HepG2 (cell line): Measurements from ENCODE around the gene RASGRP4. TPM values are rescaled to one million over a fixed set of nuclear protein-coding genes. Genes with fewer than 3 reads are reported as not detected.

Source experiments
- ATAC-seq: fragments of 200-7000 bp; cut with Tn5 transposase; 3 replicates; pipeline ENCODE4 v1.9.1; 2020; ENCODE audit warnings: mild to moderate bottlenecking, moderate library complexity
- BruUV-seq: library from RNA; stranded (reverse); fragments of 400-500 nt; replicated peaks from 2 replicates; lab custom pipeline; 2021; lab: Mats Ljungman, UMichigan
- CTCF ChIA-PET: fragments of 300-600 bp; formaldehyde crosslinking; extraction: SDS; loops from one replicate; lab custom pipeline; 2021; ENCODE audit warnings: low total read pairs, inconsistent platforms, low intra/inter-chr PET ratio; lab: Yijun Ruan, JAX
- POLR2A ChIA-PET: fragments of 350-600 bp; sonication (Branson Sonifier 250); formaldehyde crosslinking; loops from one replicate; lab custom pipeline; 2020; ENCODE audit warnings: antibody characterized with exemption, inconsistent platforms; lab: Yijun Ruan, JAX
- DNase-seq: peaks from one replicate; pipeline ENCODE4 v3.0.0-alpha.2; 2015; ENCODE audit warnings: low spot score
- FAIRE-seq: peaks from 3 replicates; lab custom pipeline; 2011; peaks lifted over from hg19 to GRCh38; lab: Jason Lieb, UNC
- H2AFZ ChIP-seq: one replicate; pipeline ENCODE4 v1.6.1; 2011; ENCODE audit warnings: low read length, inconsistent platforms
- H3K27ac ChIP-seq: fragments of 300-600 bp; 3 replicates; pipeline ENCODE4 v1.8.0; 2011; ENCODE audit warnings: mixed run types, mild to moderate bottlenecking, mixed read lengths, low read length, inconsistent platforms; ENCODE audit not compliant: insufficient read depth; ENCODE audit errors: extremely low read length
- H3K27me3 ChIP-seq, 2 experiments: fragments of 200-600 bp in 1 of 2; 2 replicates in 1 of 2; 3 replicates in 1 of 2; pipeline versions ENCODE4 v1.6.0 to v1.8.0; 2011; ENCODE audit warnings: low read length in 2 of 2, mild to moderate bottlenecking in 2 of 2, moderate library complexity in 2 of 2, inconsistent platforms in 1 of 2; ENCODE audit not compliant: insufficient read depth in 2 of 2, control insufficient read depth in 1 of 2
- H3K36me3 ChIP-seq, 2 experiments: fragments of 200-600 bp in 1 of 2; replicated peaks in 1 of 2; 2 replicates in 1 of 2; 3 replicates in 1 of 2; pipeline versions ENCODE4 v1.5.1 to v1.8.0; 2011; ENCODE audit warnings: low read length in 2 of 2, inconsistent platforms in 1 of 2; ENCODE audit not compliant: insufficient read depth in 2 of 2, control insufficient read depth in 1 of 2
- H3K4me1 ChIP-seq: 2 replicates; pipeline ENCODE4 v1.5.1; 2012; ENCODE audit warnings: low read length, inconsistent platforms; ENCODE audit not compliant: insufficient read depth
- H3K4me2 ChIP-seq: 2 replicates; pipeline ENCODE4 v1.6.0; 2011; ENCODE audit warnings: low read depth, low read length, inconsistent platforms
- H3K4me3 ChIP-seq, 3 experiments: fragments of 200-600 bp in 1 of 3; sonication (generic), shearing (Covaris generic) in 1 of 3; replicated peaks in 1 of 3; 2 replicates each; pipeline ENCODE4 v1.5.1; 2011 to 2016; ENCODE audit warnings: low read length in 3 of 3, inconsistent platforms in 2 of 3, low read depth in 2 of 3, mild to moderate bottlenecking in 2 of 3, control low read depth in 1 of 3, mixed read lengths in 1 of 3; ENCODE audit not compliant: insufficient read depth in 1 of 3
- H3K79me2 ChIP-seq: one replicate; pipeline ENCODE4 v1.6.1; 2011; ENCODE audit warnings: low read length, inconsistent platforms; ENCODE audit not compliant: insufficient read depth
- H3K9ac ChIP-seq: 2 replicates; pipeline ENCODE4 v1.6.0; 2011; ENCODE audit warnings: mild to moderate bottlenecking, low read depth, low read length, inconsistent platforms; ENCODE audit not compliant: insufficient read depth
- H3K9me3 ChIP-seq: 2 replicates; pipeline ENCODE4 v1.5.1; 2012; ENCODE audit warnings: mild to moderate bottlenecking, low read length
- H4K20me1 ChIP-seq: 2 replicates; pipeline ENCODE4 v1.6.0; 2011; ENCODE audit warnings: inconsistent platforms, mild to moderate bottlenecking, low read length, moderate library complexity; ENCODE audit not compliant: insufficient read depth
- ATF1 ChIP-seq: IDR thresholded peaks from 2 replicates; pipeline ENCODE4 v1.6.1; 2016; ENCODE audit warnings: mild to moderate bottlenecking, control low read depth
- HMGXB3 ChIP-seq: sonication (generic); formaldehyde crosslinking; IDR thresholded peaks from 2 replicates; pipeline ENCODE4 v1.4.0; 2020; ENCODE audit warnings: missing genetic modification reagents, borderline replicate concordance
- HMGXB4 ChIP-seq, 2 experiments: sonication (generic) in 1 of 2; formaldehyde crosslinking in 1 of 2; IDR thresholded peaks; 2 replicates each; pipeline versions ENCODE4 v1.4.0 to v1.6.1; 2018 to 2020; ENCODE audit warnings: missing genetic modification reagents in 2 of 2, borderline replicate concordance in 1 of 2, low read depth in 1 of 2, mild to moderate bottlenecking in 1 of 2, missing biosample characterization in 1 of 2
- KLF12 ChIP-seq: sonication (generic); formaldehyde crosslinking; IDR thresholded peaks from 2 replicates; pipeline ENCODE4 v1.4.0; 2020; ENCODE audit warnings: missing genetic modification reagents, borderline replicate concordance
- MTA1 ChIP-seq: sonication (generic); formaldehyde crosslinking; IDR thresholded peaks from 2 replicates; pipeline ENCODE4 v1.4.0; 2020; ENCODE audit warnings: missing genetic modification reagents, mild to moderate bottlenecking, borderline replicate concordance
- SATB2 ChIP-seq: sonication (generic); formaldehyde crosslinking; IDR thresholded peaks from 2 replicates; pipeline ENCODE4 v1.5.0; 2020; ENCODE audit warnings: missing genetic modification reagents
- SRSF4 ChIP-seq: fragments of 200-400 bp; formaldehyde crosslinking; IDR thresholded peaks from one replicate; pipeline ENCODE4 v1.6.1; 2018; ENCODE audit warnings: mild to moderate bottlenecking, low read depth, low read length, moderate library complexity; ENCODE audit not compliant: poor library complexity, severe bottlenecking
- ZKSCAN5 ChIP-seq: sonication (generic); formaldehyde crosslinking; IDR thresholded peaks from 2 replicates; pipeline ENCODE4 v1.5.1; 2020; ENCODE audit warnings: mild to moderate bottlenecking, missing genetic modification reagents
- ZNF101 ChIP-seq: sonication (generic); formaldehyde crosslinking; IDR thresholded peaks from 2 replicates; pipeline ENCODE4 v1.4.0; 2020; ENCODE audit warnings: mild to moderate bottlenecking, low read depth, missing genetic modification reagents, borderline replicate concordance
- ZNF143 ChIP-seq: sonication (generic); formaldehyde crosslinking; IDR thresholded peaks from 2 replicates; pipeline ENCODE4 v1.4.0; 2020; ENCODE audit warnings: missing genetic modification reagents
- ZNF256 ChIP-seq: sonication (generic); formaldehyde crosslinking; conservative IDR thresholded peaks from 2 replicates; pipeline ENCODE4 v1.4.0; 2020; ENCODE audit warnings: missing genetic modification reagents
- ZNF484 ChIP-seq: sonication (generic); formaldehyde crosslinking; IDR thresholded peaks from 2 replicates; pipeline ENCODE4 v1.5.1; 2020; ENCODE audit warnings: mild to moderate bottlenecking, low read depth, missing genetic modification reagents, borderline replicate concordance
- ZNF746 ChIP-seq: sonication (generic); formaldehyde crosslinking; IDR thresholded peaks from 2 replicates; pipeline ENCODE4 v1.8.0; 2022; ENCODE audit warnings: mild to moderate bottlenecking, missing genetic modification reagents
- ZSCAN22 ChIP-seq: sonication (generic); formaldehyde crosslinking; IDR thresholded peaks from 2 replicates; pipeline ENCODE4 v1.4.0; 2020; ENCODE audit warnings: mild to moderate bottlenecking, missing genetic modification reagents
- WGBS: methylation state at CpG from one replicate; pipeline ENCODE4 v1.1.6; 2017; ENCODE audit warnings: low lambda C conversion rate; 5-methylcytosine and 5-hydroxymethylcytosine counted together
- in situ Hi-C: cut with HindIII; loops from 2 replicates; pipeline ENCODE4 v1.10.0; 2017; ENCODE audit warnings: low pct_unique_long_range_greater_than_20kb; ENCODE audit not compliant: extremely low pct_ligation_motif_present
- intact Hi-C: fragments of 100-400 bp; cut with micrococcal nuclease; formaldehyde crosslinking; loops from one replicate; pipeline ENCODE4 v1.10.0; 2022; ENCODE audit not compliant: unreplicated experiment
- polyA plus RNA-seq, 8 experiments: library from polyadenylated mRNA; depleted of rRNA in 3 of 8; stranded (reverse) in 7 of 8; unstranded in 1 of 8; fragments of >200 nt; fragmentation: Illumina TruSeq in 4 of 8; extraction: Trizol in 4 of 8; gene quantifications; 2 replicates each; pipeline versions ENCODE4 v1.2.1 to v1.2.3, GENCODE V29; 2011 to 2016; ENCODE audit warnings: low read depth in 4 of 8, missing spikeins in 1 of 8, mixed read lengths in 1 of 8; ENCODE audit not compliant: insufficient read depth in 1 of 8
- total RNA-seq, 5 experiments: library from RNA; depleted of rRNA; stranded (reverse); fragments of >200 nt; fragmentation: Illumina TruSeq; extraction: Trizol; gene quantifications; 2 replicates each; pipeline ENCODE4 v1.2.3, GENCODE V29; 2016; ENCODE audit warnings: low read depth in 1 of 5

RASGRP4 gene
- total and polyA plus RNA-seq, 2 of the 13 experiments (the other 11 are each of a cell fraction or from before 2014, with no cell fraction given), result not detected

GRCh38 chr19:38400361-38400760, 25.7 kb downstream of the RASGRP4 start:
- POLR2A ChIA-PET, result no interaction called here
- WGBS, result 45% methylated on average over 5 of the region's 5 CpGs
- FAIRE-seq, result no peak
- H3K27me3 ChIP-seq, result peaks cover 6 to 34% of the 10 kb centered on the region in 2 experiments; a peak in 4 of 5 replicates
- H3K27ac ChIP-seq, result no peak overlapping the region
- H3K9ac ChIP-seq, result no peak overlapping the region
- ATAC-seq, result no peak
- no peak for TF ChIP-seq KLF12 (CRISPR knock-in tag)
- TF ChIP-seq ZNF746 (CRISPR knock-in tag), result no peak
- TF ChIP-seq ZKSCAN5, result no peak
- TF ChIP-seq ZNF256 (CRISPR knock-in tag), result no peak
- TF ChIP-seq ZSCAN22 (CRISPR knock-in tag), result no peak
- no peak for TF ChIP-seq ZNF143
- TF ChIP-seq HMGXB3 (CRISPR knock-in tag), result no peak
- no peak for TF ChIP-seq ZNF101 (CRISPR knock-in tag)
- no peak for TF ChIP-seq MTA1
- no peak for TF ChIP-seq HMGXB4 (CRISPR knock-in tag; IDR thresholded peaks at IDR 0.05; ENCODE audit: borderline replicate concordance in 1 of 2, low read depth in 1 of 2)
- TF ChIP-seq SRSF4, result no peak
- no peak for TF ChIP-seq SATB2 (CRISPR knock-in tag)
- no peak for TF ChIP-seq ATF1
- TF ChIP-seq ZNF484 (CRISPR knock-in tag), result no peak
- DNase-seq, result no peak
- no peaks in the 10 kb centered on the region for H3K79me2 ChIP-seq
- no TSS peak for BruUV-seq
- no peaks in the 10 kb centered on the region for H3K9me3 ChIP-seq
- no peak overlapping the region for H3K4me3 ChIP-seq
- no peaks in the 10 kb centered on the region for H4K20me1 ChIP-seq
- intact Hi-C loops, result loop anchor here (5.0 kb wide), 1 partner anchor 232 kb away; no protein-coding TSS in a partner anchor
- H3K4me2 ChIP-seq, result no peak overlapping the region
- H2AFZ ChIP-seq, result no peak overlapping the region
- CTCF ChIA-PET, result no interaction called here
- in situ Hi-C loops, result no loop called here
- H3K36me3 ChIP-seq, result no peaks in the 10 kb centered on the region
- H3K4me1 ChIP-seq, result no peaks in the 10 kb centered on the region
